GM18511 (cell line): ENCODE data around the gene RHAG.
"Not testable (repeated sequence)": the region's sequence is repeated elsewhere in the genome, so short reads cannot be mapped to it uniquely, and the experiment has no call there.

Experiments used
- ATAC-seq: cut with Tn5 transposase; IDR thresholded peaks from one replicate; pipeline ENCODE4 v1.9.1; 2021; ENCODE audit warnings: mild to moderate bottlenecking, moderate library complexity; ENCODE audit not compliant: unreplicated experiment

RHAG gene

DNA sequence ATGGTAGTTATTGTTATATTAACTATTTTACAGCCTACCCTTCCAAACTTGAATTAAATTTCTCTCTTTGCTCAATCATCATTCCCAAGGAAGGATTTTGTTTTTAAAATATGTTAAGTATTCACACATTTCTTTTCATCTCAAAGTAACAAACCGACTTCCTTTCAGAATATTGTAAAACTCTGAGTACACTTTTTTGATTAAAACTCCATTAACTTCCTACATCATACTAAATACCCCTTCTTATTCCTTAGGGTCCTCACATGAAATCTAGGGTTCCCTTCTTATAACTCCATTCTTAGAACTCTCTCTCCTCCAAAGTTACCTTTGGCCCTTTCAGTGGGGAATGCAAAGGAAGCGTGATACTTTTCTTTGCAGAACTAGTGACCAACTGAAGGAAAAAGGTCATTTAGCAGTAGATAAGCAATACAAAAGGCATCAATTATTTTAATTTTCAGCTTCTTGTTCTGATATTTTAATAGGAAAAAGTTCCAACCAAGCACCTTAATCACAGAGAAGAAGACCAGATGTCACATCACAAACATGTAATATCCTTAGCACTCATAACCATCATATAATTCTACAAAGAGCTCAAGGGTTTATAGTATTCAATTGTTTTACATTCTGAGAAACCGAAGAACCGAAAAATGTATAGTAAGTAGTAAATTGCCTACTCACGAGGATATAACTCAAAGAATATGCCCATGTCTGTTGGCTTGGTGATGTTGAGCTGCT is 494 bp downstream of the RHAG start:
- ATAC-seq = no peak

DNA sequence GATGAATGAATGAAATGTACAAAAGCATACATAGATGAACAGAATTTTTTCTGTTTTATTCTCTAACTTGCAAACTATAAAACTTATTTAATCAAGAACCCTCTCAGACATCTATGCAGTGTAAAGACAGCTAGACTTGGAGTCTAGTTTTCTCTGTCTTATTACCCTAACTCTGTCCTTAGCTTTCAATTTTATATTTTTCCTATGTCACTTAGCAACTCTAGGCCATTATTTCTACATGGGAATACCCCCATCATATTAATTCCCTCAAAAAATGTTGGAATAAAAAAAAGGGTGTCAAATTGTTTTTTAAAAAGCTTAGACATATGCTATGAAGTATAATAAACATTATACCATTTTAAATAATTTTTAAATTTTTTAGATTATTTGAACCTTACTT is 1.2 kb downstream of the RHAG start:
- ATAC-seq = no peak

DNA sequence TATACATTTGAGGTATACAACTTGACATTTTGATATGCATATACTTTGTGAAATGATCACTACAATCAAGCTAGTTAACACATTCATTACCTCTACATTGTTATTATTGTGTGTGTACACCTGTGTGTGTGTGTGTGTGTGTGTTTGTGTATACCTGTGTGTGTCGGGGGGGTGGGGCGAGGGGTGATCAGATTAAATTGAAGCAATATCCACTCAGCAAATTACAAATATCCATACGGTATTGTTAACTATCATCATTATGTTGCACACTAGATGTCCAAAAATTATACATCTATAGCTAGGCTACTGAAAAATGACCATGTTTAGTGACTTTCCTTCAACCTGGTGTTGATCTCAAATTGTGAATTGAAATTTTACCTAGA is 1.8 kb downstream of the RHAG start:
- no peak for ATAC-seq

DNA sequence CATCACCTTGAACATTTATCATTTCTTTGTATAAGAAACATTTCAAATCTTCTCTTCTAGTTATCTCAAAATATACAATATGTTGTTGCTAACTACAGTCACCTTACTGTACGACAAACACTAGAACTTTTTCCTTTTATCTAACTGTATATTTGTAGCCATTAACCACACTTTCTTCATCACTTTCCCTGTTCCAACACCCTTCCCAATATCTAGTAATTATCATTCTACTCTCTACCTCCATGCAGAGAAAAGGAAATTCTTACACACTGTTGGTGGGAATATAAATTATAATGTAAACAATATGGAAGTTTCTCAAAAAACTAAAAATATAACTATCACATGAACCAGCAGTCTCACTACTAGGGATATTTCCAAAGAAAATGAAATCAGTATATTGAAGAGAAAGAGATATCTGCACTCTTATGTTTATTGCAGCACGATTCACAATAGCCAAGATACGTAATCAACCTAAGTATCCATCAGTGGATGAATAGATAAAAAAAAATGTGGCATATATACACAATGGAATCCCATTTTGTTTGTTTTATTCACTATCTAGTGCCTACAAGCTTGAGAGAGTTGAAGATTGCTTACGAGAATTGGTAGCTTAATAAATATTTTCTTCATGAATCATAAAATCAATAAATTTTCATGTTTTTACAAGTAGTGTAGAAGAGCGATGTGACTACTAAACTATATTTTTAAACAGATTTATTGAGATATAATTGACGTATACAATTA is 2.4 kb downstream of the RHAG start:
- no peak for ATAC-seq

DNA sequence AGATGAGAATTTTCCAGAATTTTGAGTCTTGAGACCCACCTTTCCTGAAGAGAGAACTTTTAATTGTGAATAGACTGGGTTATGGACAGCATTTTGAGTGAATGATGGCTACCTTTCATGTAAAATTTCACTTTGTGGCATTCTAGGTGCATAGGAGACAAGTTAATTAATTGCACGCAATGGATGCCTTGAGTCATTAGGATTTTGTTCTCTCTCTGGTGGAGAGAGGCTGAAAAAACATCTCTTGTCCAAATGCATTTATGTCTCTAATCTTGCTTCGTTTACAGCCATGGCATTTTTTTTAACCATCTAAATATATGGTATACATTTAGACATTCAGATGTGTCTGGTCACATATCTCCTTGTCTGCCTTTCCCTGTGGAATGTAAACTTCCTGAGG is 3.1 kb downstream of the RHAG start:
- ATAC-seq = no peak

DNA sequence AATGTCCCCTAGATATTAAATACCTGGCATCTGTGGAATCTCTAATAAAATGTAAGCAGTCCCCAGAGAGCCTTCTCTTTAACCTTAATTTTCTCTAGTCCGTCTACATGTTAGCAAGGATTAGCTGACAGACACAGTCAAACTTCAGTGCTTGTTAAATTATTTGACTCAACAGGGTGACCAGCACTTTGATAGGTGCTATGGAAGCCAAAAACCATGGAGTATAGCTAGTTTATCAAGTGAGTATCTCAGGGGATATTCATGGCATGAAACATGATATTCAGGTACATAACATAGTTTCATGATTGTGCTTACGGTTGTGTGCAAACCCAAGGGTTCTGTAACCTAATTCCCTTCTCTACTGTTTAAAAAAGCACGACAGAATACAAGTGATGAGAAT is 3.9 kb downstream of the RHAG start:
- no peak for ATAC-seq

DNA sequence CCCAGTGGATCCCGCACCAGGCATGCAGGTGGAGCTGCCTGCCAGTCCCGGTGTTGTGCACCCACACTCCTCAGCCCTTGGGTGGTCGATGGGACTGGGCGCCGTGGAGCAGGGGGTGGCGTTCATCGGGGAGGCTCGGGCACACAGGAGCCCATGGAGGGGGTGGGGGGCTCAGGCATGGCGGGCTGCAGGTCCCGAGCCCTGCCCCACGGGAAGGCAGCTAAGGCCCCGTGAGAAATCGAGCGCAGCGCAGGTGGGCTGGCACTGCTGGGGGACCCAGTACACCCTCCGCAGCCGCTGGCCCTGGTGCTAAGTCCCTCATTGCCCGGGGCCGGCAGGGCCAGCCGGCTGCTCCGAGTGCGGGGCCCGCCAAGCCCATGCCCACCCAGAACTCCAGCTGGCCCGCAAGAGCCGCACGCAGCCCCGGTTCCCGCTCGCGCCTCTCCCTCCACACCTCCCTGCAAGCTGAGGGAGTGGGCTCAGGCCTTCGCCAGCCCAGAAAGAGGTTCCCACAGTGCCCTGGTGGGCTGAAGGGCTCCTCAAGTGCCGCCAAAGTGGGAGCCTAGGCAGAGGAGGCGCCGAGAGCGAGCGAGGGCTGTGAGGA is 7.1 kb downstream of the RHAG start:
- not testable (repeated sequence) for ATAC-seq

DNA sequence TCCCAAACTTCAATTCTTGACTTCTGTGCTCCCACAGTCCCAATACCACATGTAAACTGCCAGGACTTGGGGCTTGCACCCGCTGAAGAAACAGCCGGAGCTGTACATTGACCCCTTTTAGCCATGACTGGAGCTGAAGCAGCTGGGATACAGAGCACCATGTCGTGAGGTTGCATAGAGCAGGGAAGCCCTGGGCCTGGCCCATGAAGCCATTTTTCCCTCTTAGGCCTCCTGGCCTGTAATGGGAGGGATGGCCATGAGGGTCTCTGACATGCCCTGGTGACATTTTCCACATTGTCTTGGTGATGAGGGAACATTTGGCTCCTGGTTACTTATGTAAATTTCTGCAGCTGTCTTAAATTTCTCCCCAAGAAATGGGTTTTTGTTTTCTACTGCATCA is 9.8 kb downstream of the RHAG start:
- no peak for ATAC-seq

DNA sequence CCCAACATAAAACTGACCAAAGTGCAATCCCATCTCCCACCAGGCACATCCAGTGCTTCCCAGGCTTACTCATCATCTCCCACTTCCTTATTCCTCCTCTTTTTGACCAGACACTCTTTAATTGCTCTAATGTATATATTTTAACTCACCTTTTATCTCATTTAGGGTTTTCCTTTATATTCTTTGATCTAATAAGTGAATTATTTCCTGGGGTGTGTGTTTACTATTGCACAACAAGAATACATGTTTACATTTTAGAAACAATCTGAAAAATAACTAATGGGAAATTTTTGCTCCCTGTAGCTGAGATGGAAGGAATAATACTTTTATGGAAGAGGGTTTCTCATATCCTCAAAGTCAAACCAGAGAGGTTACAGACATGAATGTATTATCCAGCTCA is 18.4 kb downstream of the RHAG start:
- ATAC-seq = no peak

DNA sequence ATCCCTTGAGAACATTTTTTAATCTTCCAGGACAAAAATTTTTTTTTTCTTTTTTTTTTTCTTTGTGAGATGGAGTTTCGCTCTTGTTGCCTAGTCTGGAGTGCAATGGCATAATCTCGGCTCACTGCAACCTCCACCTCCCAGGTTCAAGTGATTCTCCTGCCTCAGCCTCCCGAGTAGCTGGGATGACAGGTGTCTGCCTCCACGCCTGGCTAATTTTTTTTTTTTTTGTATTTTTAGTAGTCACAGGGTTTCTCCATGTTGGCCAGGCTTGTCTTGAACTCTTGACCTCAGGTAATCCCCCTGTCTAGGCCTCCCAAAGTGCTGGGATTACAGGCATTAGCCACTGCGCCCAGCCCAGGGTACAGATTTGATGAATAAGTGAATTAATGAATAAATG is 22.5 kb downstream of the RHAG start:
- not testable (repeated sequence) for ATAC-seq

DNA sequence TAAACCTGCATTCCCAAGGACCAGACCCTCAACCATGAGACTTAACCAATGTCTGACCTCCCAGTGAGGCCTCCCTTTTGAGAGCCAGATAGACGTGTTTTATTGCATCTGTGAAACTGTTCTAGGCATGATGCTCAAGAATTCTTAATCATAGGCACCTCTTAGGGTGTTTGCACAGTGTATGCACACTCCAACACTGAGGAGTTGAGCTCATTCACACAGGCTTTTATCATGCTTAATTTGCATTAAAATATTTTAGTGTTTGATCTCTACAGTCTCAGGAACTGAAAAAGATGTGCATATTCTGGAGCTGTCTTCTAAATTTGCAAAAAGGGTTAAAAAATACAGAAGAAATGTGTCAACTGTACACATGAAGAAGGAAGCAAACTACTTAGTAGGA is 27.4 kb downstream of the RHAG start:
- no peak for ATAC-seq

DNA sequence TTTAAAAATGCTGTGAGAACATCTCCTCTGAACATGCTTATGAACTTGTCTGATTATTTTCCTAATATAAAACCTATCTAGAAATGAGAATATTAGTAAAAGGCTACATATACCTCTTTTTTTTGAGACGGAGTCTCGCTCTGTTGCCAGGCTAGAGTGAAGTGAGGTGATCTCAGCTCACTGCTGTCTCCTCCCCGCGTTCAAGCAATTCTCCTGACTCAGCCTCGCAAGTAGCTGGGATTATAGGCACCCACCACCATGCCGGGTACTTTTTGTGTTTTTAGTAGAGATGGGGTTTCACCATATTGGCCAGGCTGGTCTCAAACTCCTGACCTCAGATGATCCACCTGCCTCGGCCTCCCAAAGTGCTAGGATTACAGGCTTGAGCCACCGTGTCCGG is 28.4 kb downstream of the RHAG start:
- not testable (repeated sequence) for ATAC-seq

DNA sequence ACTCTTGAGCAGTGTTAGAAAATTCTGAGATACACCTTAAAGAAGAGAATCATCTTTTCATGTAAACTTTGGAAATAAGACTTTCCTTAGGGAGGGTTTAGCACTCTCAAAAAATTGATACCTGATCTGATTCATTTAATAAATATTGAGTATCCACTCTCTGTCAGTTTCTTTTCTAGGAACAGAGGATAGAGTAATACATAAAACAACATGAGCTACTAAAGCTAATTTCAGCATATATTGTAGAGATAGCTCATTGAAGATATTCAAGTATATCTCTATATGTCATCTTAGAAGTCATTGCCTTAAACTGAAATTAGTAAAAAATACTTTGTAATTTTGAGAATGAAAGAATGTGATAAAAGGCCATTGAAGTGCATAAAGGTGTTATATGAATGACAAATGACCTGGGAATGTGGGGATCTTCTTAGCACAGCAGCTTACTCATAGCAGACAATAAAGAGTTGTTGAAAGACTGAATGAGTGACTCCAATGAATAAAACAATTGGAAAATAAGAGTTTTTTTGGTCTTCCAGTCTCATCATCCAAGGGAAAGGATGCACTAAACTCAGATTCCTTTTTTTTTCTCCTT is 29.2 kb downstream of the RHAG start:
- peak; percentile 19 for ATAC-seq

DNA sequence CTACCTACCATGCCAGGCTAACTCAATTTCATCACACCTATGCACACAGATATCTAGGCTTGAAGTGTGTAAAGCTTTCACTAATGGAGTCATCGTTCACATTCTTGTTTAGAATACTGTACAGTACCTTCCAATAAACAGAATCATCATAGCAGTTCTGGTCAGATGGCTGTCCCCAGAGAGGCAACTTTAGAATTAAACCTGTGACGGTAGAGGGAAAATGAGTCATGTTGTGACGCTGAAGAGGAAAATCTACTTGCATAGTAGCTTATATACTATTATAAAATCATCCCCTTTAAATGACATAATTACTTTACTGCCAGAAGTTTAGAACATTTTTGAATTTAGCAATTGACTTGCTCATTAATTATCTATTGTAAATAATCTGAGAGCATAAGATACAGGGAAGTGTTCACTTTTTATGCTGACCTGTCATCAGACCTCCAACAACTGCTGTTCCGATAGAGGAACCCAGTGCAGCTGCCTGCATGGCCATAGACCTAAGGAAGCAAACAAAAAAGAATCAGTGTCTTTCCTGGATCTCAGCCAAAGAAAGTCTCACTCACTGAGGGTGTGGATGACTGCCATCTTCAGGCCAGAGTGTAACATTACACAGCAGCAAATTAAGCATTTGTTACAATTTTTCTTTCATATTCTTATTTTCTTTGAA is 29.8 kb downstream of the RHAG start:
- peak; percentile 100 for ATAC-seq

DNA sequence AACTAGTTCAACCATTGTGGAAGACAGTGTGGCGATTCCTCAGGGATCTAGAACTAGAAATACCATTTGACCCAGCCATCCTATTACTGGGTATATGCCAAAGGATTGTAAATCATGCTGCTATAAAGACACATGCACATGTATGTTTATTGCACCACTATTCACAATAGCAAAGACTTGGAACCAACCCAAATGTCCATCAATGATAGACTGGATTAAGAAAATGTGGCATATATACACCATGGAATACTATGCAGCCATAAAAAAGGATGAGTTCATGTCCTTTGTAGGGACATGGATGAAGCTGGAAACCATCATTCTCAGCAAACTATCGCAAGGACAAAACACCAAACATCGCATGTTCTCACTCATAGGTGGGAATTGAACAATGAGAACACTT is 32.6 kb downstream of the RHAG start:
- not testable (repeated sequence) for ATAC-seq

DNA sequence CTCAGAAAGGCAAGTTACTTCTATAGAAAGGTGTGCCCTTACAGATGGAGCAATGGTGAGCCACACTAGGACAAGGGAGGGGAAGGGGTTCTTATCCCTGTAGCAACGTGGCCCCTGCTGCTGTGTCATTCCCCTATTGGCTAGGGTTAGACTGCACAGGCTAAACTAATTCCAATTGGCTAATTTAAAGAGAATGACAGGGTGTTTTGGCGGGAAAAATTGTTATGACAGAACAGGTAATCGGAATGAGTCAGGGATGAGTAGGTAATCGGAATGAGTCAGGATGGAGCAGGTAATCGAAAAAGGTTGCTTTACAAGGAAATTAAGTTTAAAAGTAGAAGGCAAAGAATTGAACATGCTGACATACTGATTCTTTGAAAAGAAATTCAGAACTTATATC is 49.4 kb downstream of the RHAG start:
- not testable (repeated sequence) for ATAC-seq

DNA sequence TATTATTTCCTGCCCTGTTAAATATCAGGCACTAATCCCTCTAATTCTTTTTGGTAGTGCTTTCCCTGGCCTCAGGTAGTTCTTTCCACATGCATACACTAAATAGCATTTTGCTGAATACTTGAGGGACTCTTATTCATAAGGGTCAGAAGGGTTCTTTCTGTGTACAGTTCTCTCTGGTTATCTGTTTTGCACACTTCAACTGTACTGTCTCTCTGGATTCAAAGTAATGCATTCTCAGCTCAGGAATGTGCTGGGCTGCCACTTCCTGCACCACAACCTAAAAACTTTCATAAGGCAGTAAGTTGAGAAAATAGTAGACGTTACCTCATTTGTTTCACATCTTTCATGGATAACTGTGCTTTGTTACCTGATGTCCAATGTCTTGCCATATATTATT is 54.1 kb downstream of the RHAG start:
- no peak for ATAC-seq

DNA sequence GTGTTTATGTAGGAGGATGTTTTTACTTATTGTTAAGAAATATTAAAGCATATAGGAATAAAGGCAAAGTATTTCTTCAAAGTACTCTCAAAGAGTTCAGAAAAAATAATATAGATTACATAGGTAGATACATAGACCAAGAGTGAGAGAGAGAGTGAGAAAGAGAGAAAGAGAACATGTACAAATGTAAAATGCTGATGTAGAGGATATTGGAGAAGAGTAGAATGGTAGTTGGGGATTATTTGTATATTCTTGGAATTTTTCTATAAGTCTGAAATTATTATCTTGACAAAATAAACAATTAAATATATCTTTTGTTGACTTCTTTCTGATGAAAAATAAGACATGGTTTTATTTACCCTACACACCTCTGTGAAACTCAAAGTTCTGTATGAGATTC is 57.0 kb downstream of the RHAG start:
- no peak for ATAC-seq

DNA sequence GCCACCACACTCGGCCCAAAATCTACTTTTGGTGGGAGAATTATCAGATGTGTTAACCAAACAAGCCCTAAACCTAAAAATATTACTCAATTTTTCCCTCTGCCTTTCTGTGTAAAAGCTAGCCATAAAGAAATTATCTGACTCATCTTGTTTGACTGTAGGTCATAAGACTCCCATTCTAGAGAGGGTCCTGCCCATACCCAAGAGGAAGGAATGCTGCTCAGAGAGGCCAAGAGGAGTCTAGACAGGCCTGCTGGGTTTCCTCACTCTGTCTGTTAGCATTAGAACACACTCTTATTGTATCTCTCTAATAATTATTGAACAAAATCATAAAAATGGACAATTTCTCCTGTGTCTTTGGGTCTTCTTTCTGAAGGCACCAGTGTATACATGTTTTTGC is 60.0 kb downstream of the RHAG start:
- ATAC-seq = no peak

DNA sequence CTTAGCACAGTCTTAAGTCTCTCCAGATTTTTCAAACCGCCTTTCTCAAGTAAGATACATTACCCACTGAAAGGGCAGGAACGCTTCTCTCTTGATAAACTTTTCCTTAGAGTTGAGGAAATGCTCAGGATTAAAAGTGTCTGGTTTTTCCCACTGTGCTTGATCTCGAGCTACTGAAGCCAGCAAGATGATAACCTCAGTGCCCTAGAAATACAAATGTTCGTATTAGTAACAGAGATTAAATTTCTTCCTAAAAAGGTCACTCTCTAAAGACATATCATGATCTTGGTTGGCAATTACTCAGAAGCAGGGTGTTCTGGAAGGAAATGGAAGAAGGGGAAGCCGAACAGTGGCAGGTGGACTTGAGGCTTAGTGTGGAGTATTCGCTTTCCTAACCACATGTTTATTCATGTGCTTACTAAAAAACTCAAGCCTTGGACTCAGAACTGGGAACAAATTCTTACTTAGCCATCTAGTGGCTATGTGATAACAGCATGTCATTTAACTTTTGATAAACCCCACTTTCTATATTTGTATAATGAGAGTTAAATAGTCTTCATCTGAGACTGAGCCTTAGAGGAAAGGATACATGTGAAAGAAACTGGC is 66.1 kb downstream of the RHAG start:
- no peak for ATAC-seq

DNA sequence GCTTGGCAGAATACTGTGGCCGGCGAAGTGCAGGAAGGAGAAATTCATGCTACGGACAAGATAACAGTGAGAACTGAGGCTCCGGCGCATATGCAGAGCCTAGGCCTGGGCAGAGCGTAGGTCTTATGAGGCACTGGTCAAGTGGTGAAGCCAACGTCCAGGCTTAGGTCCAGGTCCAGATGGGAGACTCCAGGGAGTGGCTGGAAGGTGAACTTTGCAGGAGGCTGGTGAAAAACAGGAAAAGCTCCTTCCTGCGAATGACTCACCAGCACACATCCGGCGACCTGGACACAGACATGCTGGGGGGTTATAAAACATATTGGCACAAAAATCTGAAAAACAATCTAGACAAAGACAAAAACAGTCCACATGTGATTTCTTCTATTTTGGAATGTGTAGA is 70.8 kb downstream of the RHAG start:
- no peak for ATAC-seq
